ENCODE data around the gene L3MBTL3. TPM values are rescaled to one million over a fixed set of nuclear protein-coding genes. Genes with fewer than 3 reads are reported as not detected.
A peak's percentile ranks its signal among the peaks of the same experiment; 100 is the strongest.

Gene L3MBTL3
- total RNA-seq (10 to 100 TPM; 39.5 to 44.1 TPM), polyA plus RNA-seq (1 to 10 TPM; 2.6 to 9.1 TPM)

GRCh38 chr6:130018292-130018743 is at the start of gene L3MBTL3:
TSS of gene L3MBTL3 (plus strand) at chr6:130018581. CDS start at chr6:130042700, 24,119 bp downstream.
- Mint-ChIP-seq H3K4me3 (peak within 1 kb of the TSS; percentile 99 to 100 (median 100)), H3K4me1 (peaks cover 16 to 37% (median 20%) of the 10 kb centered on the region in 4 donors), H3K36me3 (peaks cover 5 to 21% of the 10 kb centered on the region in 2 donors), H3K27ac (peak within 1 kb of the TSS; percentile 97 to 99 (median 98)), H3K27me3 (peaks cover 0 to 2% of the 10 kb centered on the region in 2 donors), H3K9me3 (peaks cover 0 to 5% (median 0%) of the 10 kb centered on the region in 8 donors)
- H3K4me3 ChIP-seq (ENCODE audit: low read length in 2 of 2) = peak within 1 kb of the TSS; percentile 93 to 99
- H3K27me3 ChIP-seq (ENCODE audit: insufficient read depth, low read length) = no peaks in the 10 kb centered on the region
- ChIA-PET POLR2A (ENCODE audit: partially characterized antibody) (interaction anchor here (1.0 to 4.5 kb wide), 7 partner anchors 9 to 335 kb away, joined by 3 to 33 read pairs (median 5); no protein-coding TSS in a partner anchor), CTCF (ENCODE audit: partially characterized antibody) (interaction anchor here (0.7 to 0.9 kb wide), 2 partner anchors 289 to 519 kb away, joined by 3 read pairs; no protein-coding TSS in a partner anchor)
- intact Hi-C loops (cut with micrococcal nuclease) = no loop called here
- no peaks in the 10 kb centered on the region for H3K9me3 ChIP-seq (ENCODE audit: control insufficient read depth in 1 of 2, low read length in 2 of 2)
- no peaks in the 10 kb centered on the region for H3K36me3 ChIP-seq (ENCODE audit: insufficient read depth, low read length)
- peaks cover 18% of the 10 kb centered on the region for H3K4me1 ChIP-seq (ENCODE audit: insufficient read depth, low read length)
- DNase-seq = peak; percentile 87 to 88 (median 87)
- H3K27ac ChIP-seq (ENCODE audit: low read depth, low read length) = peak within 1 kb of the TSS; percentile 74

GRCh38 chr6:129969064-129969463 is 49.3 kb upstream of the L3MBTL3 start:
- H3K27ac Mint-ChIP-seq = no peak overlapping the region

GRCh38 chr6:129976110-129976509 is 42.3 kb upstream of the L3MBTL3 start:
- Mint-ChIP-seq H3K4me1 (no peaks in the 10 kb centered on the region), H3K9me3 (peaks cover 8 to 36% (median 23%) of the 10 kb centered on the region in 8 donors), H3K4me3 (no peak overlapping the region), H3K27ac (no peak overlapping the region), H3K27me3 (peaks cover under 1 to 1% of the 10 kb centered on the region in 2 donors), H3K36me3 (peaks cover 7 to 10% of the 10 kb centered on the region in 2 donors)
- ChIA-PET CTCF (ENCODE audit: partially characterized antibody) (no interaction called here), POLR2A (ENCODE audit: partially characterized antibody) (no interaction called here)
- H3K36me3 ChIP-seq (ENCODE audit: insufficient read depth, low read length) = no peaks in the 10 kb centered on the region
- H3K4me3 ChIP-seq (ENCODE audit: low read length in 2 of 2) = no peak overlapping the region
- H3K9me3 ChIP-seq (ENCODE audit: control insufficient read depth in 1 of 2, low read length in 2 of 2) = peaks cover 4 to 7% of the 10 kb centered on the region in 2 donors
- intact Hi-C loops (cut with micrococcal nuclease) = no loop called here
- no peak overlapping the region for H3K27ac ChIP-seq (ENCODE audit: low read depth, low read length)
- no peaks in the 10 kb centered on the region for H3K27me3 ChIP-seq (ENCODE audit: insufficient read depth, low read length)
- H3K4me1 ChIP-seq (ENCODE audit: insufficient read depth, low read length) = no peaks in the 10 kb centered on the region
- no peak for DNase-seq

More at GRCh38 chr6:129969064-129969463, 49.3 kb upstream of the L3MBTL3 start:
- intact Hi-C loops (cut with micrococcal nuclease) = no loop called here
- H3K27me3 Mint-ChIP-seq = peaks cover 5 to 13% of the 10 kb centered on the region in 2 donors
- H3K4me1 Mint-ChIP-seq = no peaks in the 10 kb centered on the region
- peaks cover 6% of the 10 kb centered on the region for H3K27me3 ChIP-seq (ENCODE audit: insufficient read depth, low read length)
- no peaks in the 10 kb centered on the region for H3K36me3 ChIP-seq (ENCODE audit: insufficient read depth, low read length)
- DNase-seq = no peak
- H3K9me3 ChIP-seq (ENCODE audit: control insufficient read depth in 1 of 2, low read length in 2 of 2) = no peaks in the 10 kb centered on the region
- POLR2A ChIA-PET (ENCODE audit: partially characterized antibody) = no interaction called here
- H3K4me3 ChIP-seq (ENCODE audit: low read length in 2 of 2) = no peak overlapping the region
- CTCF ChIA-PET (ENCODE audit: partially characterized antibody) = no interaction called here
- H3K27ac ChIP-seq (ENCODE audit: low read depth, low read length) = no peak overlapping the region
- H3K4me1 ChIP-seq (ENCODE audit: insufficient read depth, low read length) = no peaks in the 10 kb centered on the region
- no peaks in the 10 kb centered on the region for H3K36me3 Mint-ChIP-seq
- no peak overlapping the region for H3K4me3 Mint-ChIP-seq
- H3K9me3 Mint-ChIP-seq = peaks cover 0 to 3% (median 0%) of the 10 kb centered on the region in 8 donors

- CTCF ChIA-PET (ENCODE audit: partially characterized antibody) = no interaction called here
Observed at GRCh38 chr6:129978148-129978916, 40.0 kb upstream of the L3MBTL3 start.

GRCh38 chr6:129980821-129981220 is 37.6 kb upstream of the L3MBTL3 start:
- Histone ChIP-seq H3K36me3 (ENCODE audit: insufficient read depth, low read length) (no peaks in the 10 kb centered on the region), H3K27me3 (ENCODE audit: insufficient read depth, low read length) (no peaks in the 10 kb centered on the region), H3K9me3 (ENCODE audit: control insufficient read depth in 1 of 2, low read length in 2 of 2) (peaks cover 4 to 7% of the 10 kb centered on the region in 2 donors), H3K4me3 (ENCODE audit: low read length in 2 of 2) (no peak overlapping the region), H3K27ac (ENCODE audit: low read depth, low read length) (no peak overlapping the region), H3K4me1 (ENCODE audit: insufficient read depth, low read length) (no peaks in the 10 kb centered on the region)
- Mint-ChIP-seq H3K36me3 (peaks cover 7 to 10% of the 10 kb centered on the region in 2 donors), H3K4me1 (no peaks in the 10 kb centered on the region), H3K27ac (no peak overlapping the region), H3K9me3 (peaks cover 8 to 36% (median 23%) of the 10 kb centered on the region in 8 donors), H3K27me3 (no peaks in the 10 kb centered on the region), H3K4me3 (no peak overlapping the region)
- intact Hi-C loops (cut with micrococcal nuclease) = no loop called here
- DNase-seq = no peak
- POLR2A ChIA-PET (ENCODE audit: partially characterized antibody) = no interaction called here
- CTCF ChIA-PET (ENCODE audit: partially characterized antibody) = no interaction called here

More at GRCh38 chr6:129978148-129978916, 40.0 kb upstream of the L3MBTL3 start:
- Mint-ChIP-seq H3K4me3 (no peak overlapping the region), H3K9me3 (peaks cover 8 to 36% (median 23%) of the 10 kb centered on the region in 8 donors), H3K36me3 (peaks cover 7 to 10% of the 10 kb centered on the region in 2 donors), H3K27me3 (no peaks in the 10 kb centered on the region), H3K27ac (no peak overlapping the region), H3K4me1 (no peaks in the 10 kb centered on the region)
- Histone ChIP-seq H3K27ac (ENCODE audit: low read depth, low read length) (no peak overlapping the region), H3K36me3 (ENCODE audit: insufficient read depth, low read length) (no peaks in the 10 kb centered on the region), H3K4me1 (ENCODE audit: insufficient read depth, low read length) (no peaks in the 10 kb centered on the region), H3K9me3 (ENCODE audit: control insufficient read depth in 1 of 2, low read length in 2 of 2) (peaks cover 4 to 7% of the 10 kb centered on the region in 2 donors), H3K27me3 (ENCODE audit: insufficient read depth, low read length) (no peaks in the 10 kb centered on the region), H3K4me3 (ENCODE audit: low read length in 2 of 2) (no peak overlapping the region)
- POLR2A ChIA-PET (ENCODE audit: partially characterized antibody) = no interaction called here
- DNase-seq = no peak
- intact Hi-C loops (cut with micrococcal nuclease) = no loop called here

GRCh38 chr6:129981598-129981997 is 36.8 kb upstream of the L3MBTL3 start:
- H3K4me1 ChIP-seq (ENCODE audit: insufficient read depth, low read length) = no peaks in the 10 kb centered on the region
- H3K4me3 ChIP-seq (ENCODE audit: low read length in 2 of 2) = no peak overlapping the region
- Mint-ChIP-seq H3K36me3 (peaks cover 7 to 10% of the 10 kb centered on the region in 2 donors), H3K4me1 (no peaks in the 10 kb centered on the region), H3K27ac (no peak overlapping the region), H3K27me3 (no peaks in the 10 kb centered on the region), H3K9me3 (peaks cover 8 to 31% (median 22%) of the 10 kb centered on the region in 8 donors), H3K4me3 (no peak overlapping the region)
- no peaks in the 10 kb centered on the region for H3K27me3 ChIP-seq (ENCODE audit: insufficient read depth, low read length)
- no peak overlapping the region for H3K27ac ChIP-seq (ENCODE audit: low read depth, low read length)
- POLR2A ChIA-PET (ENCODE audit: partially characterized antibody) = no interaction called here
- intact Hi-C loops (cut with micrococcal nuclease) = no loop called here
- no peak for DNase-seq
- H3K36me3 ChIP-seq (ENCODE audit: insufficient read depth, low read length) = no peaks in the 10 kb centered on the region
- CTCF ChIA-PET (ENCODE audit: partially characterized antibody) = no interaction called here
- peaks cover 4 to 7% of the 10 kb centered on the region in 2 donors for H3K9me3 ChIP-seq (ENCODE audit: control insufficient read depth in 1 of 2, low read length in 2 of 2)

GRCh38 chr6:129989396-129989795 is 29.0 kb upstream of the L3MBTL3 start:
- no peak for DNase-seq
- Mint-ChIP-seq H3K27me3 (no peaks in the 10 kb centered on the region), H3K27ac (peak overlapping the region in 4 of 7 donors; percentile 28 to 67 (median 44)), H3K4me3 (peak overlapping the region in 3 of 8 donors; percentile 12 to 55 (median 45)), H3K36me3 (no peaks in the 10 kb centered on the region), H3K4me1 (peaks cover 8 to 11% (median 9%) of the 10 kb centered on the region in 4 donors), H3K9me3 (peaks cover 0 to 3% (median 0%) of the 10 kb centered on the region in 8 donors)
- H3K9me3 ChIP-seq (ENCODE audit: control insufficient read depth in 1 of 2, low read length in 2 of 2) = no peaks in the 10 kb centered on the region
- CTCF ChIA-PET (ENCODE audit: partially characterized antibody) = no interaction called here
- H3K4me1 ChIP-seq (ENCODE audit: insufficient read depth, low read length) = peaks cover 9% of the 10 kb centered on the region
- no peaks in the 10 kb centered on the region for H3K27me3 ChIP-seq (ENCODE audit: insufficient read depth, low read length)
- intact Hi-C loops (cut with micrococcal nuclease) = no loop called here
- no peak overlapping the region for H3K27ac ChIP-seq (ENCODE audit: low read depth, low read length)
- H3K4me3 ChIP-seq (ENCODE audit: low read length in 2 of 2) = no peak overlapping the region
- no peaks in the 10 kb centered on the region for H3K36me3 ChIP-seq (ENCODE audit: insufficient read depth, low read length)
- POLR2A ChIA-PET (ENCODE audit: partially characterized antibody) = no interaction called here
